C4-2B (cell line): ENCODE results near the gene SBK2.

Source experiments
- ZFX ChIP-seq: fragments of 450-650 bp; IDR thresholded peaks from 2 replicates; pipeline ENCODE4 v1.6.1; 2017
- TF ChIP-seq, protein P1 (sequence below): fragments of 450-650 bp; conservative IDR thresholded peaks from 2 replicates; pipeline ENCODE4 v1.5.1; 2017; ENCODE audit warnings: mild to moderate bottlenecking

DNA sequence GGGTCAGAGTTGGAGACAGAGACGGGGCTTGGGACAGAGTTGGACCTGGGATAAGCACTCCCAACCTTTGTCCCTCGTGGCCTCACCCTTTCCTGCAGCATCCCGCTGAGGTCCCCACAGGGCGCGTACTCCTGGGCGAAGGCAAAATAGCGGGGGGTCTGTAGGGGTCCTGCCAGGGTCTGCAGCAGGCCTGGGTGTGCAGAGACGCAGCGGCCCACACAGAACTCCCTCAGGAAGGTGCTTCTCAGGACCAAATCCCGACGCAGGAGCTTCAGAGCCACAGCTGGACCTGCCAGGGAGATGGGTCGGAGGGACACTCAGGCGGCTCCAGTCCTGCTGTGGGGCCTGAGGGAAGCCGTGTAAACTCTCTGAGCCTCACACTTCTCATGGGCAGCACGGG is 7.1 kb upstream of the SBK2 start:
- TF ChIP-seq, protein P1, sequence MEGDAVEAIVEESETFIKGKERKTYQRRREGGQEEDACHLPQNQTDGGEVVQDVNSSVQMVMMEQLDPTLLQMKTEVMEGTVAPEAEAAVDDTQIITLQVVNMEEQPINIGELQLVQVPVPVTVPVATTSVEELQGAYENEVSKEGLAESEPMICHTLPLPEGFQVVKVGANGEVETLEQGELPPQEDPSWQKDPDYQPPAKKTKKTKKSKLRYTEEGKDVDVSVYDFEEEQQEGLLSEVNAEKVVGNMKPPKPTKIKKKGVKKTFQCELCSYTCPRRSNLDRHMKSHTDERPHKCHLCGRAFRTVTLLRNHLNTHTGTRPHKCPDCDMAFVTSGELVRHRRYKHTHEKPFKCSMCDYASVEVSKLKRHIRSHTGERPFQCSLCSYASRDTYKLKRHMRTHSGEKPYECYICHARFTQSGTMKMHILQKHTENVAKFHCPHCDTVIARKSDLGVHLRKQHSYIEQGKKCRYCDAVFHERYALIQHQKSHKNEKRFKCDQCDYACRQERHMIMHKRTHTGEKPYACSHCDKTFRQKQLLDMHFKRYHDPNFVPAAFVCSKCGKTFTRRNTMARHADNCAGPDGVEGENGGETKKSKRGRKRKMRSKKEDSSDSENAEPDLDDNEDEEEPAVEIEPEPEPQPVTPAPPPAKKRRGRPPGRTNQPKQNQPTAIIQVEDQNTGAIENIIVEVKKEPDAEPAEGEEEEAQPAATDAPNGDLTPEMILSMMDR = no peak
- TF ChIP-seq ZFX = no peak
